Thymus (tissue), 11 donors: ENCODE measurements around the gene CTNND2. TPM values are rescaled to one million over a fixed set of nuclear protein-coding genes. Genes with fewer than 3 reads are reported as not detected.

Source experiments
- DNase-seq, 9 donors: peaks; one replicate each; pipeline ENCODE4 v3.0.0-alpha.2; 2013; ENCODE audit warnings: low spot score in 9 of 9, low read depth in 6 of 9, missing footprints in 1 of 9
- H3K27ac ChIP-seq, 2 donors: one replicate each; pipeline ENCODE4 v1.5.1; 2013; ENCODE audit warnings: control low read depth in 1 of 2, low read depth in 1 of 2, low read length in 1 of 2, mild to moderate bottlenecking in 1 of 2, moderate library complexity in 1 of 2
- H3K27me3 ChIP-seq, 2 donors: one replicate each; pipeline ENCODE4 v1.5.1; 2013; ENCODE audit warnings: low read length in 1 of 2; ENCODE audit not compliant: control insufficient read depth in 2 of 2, insufficient read depth in 1 of 2
- H3K36me3 ChIP-seq, 2 donors: one replicate each; pipeline ENCODE4 v1.5.1; 2013; ENCODE audit warnings: low read length in 1 of 2, mild to moderate bottlenecking in 1 of 2, moderate library complexity in 1 of 2; ENCODE audit not compliant: control insufficient read depth in 2 of 2, insufficient read depth in 2 of 2
- H3K4me1 ChIP-seq, 2 donors: one replicate each; pipeline ENCODE4 v1.5.1; 2013; ENCODE audit warnings: low read length in 2 of 2; ENCODE audit not compliant: control insufficient read depth in 2 of 2, insufficient read depth in 2 of 2
- H3K4me3 ChIP-seq, 2 donors: one replicate each; pipeline ENCODE4 v1.5.1; 2013; ENCODE audit warnings: low read length in 2 of 2, control low read depth in 1 of 2, mild to moderate bottlenecking in 1 of 2
- H3K9me3 ChIP-seq, 2 donors: one replicate each; pipeline ENCODE4 v1.5.1; 2013; ENCODE audit warnings: low read length in 1 of 2, mild to moderate bottlenecking in 1 of 2; ENCODE audit not compliant: control insufficient read depth in 2 of 2, insufficient read depth in 1 of 2
- WGBS: extraction: QIAGEN DNeasy Blood & Tissue Kit; methylation state at CpG from one replicate; pipeline ENCODE4 v1.1.7; 2013; 5-methylcytosine and 5-hydroxymethylcytosine counted together
- polyA plus RNA-seq: library from polyadenylated mRNA; stranded (reverse); fragments of 200-250 nt; gene quantifications from one replicate; pipeline ENCODE4 v1.2.3, GENCODE V29; 2013
- total RNA-seq: library from RNA; stranded (reverse); fragments of 120-200 nt; gene quantifications from one replicate; pipeline ENCODE4 v1.2.4, GENCODE V29; 2013
- donor health status: healthy.

CTNND2 gene
- total and polyA plus RNA-seq, 2 donors = 0.41 to 0.42 TPM

DNA sequence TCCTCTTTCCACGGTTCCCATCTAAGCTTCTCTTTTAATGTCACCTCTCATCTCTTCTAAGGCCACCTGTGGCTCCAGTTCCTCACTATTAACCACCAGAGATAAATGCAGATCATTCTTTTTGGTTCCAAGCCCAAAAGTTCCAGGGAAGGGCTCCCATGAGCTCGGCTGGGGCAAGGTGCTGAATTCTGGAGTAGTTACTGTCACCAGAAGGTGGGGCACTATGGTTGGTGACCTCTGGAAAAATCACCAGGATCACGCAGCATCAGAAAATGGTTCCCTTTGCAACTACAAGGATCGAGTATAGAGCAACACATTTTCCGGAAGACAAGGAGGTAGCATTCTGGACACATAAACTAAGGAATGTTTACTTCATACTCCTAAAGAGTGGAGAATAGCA lies 614.5 kb downstream of the CTNND2 start:
- Histone ChIP-seq H3K27me3 (no peaks in the 10 kb centered on the region), H3K4me1 (no peaks in the 10 kb centered on the region), H3K4me3 (no peak overlapping the region), H3K27ac (no peak overlapping the region), H3K9me3 (no peaks in the 10 kb centered on the region), H3K36me3 (no peaks in the 10 kb centered on the region)
- WGBS = 92% methylated on average over 5 of the region's 5 CpGs
- DNase-seq = no peak

- Histone ChIP-seq H3K36me3 (no peaks in the 10 kb centered on the region), H3K27me3 (no peaks in the 10 kb centered on the region), H3K4me1 (no peaks in the 10 kb centered on the region), H3K4me3 (no peak overlapping the region), H3K27ac (no peak overlapping the region), H3K9me3 (no peaks in the 10 kb centered on the region)
- no peak for DNase-seq
- 93% methylated on average over 4 of the region's 4 CpGs for WGBS
Observed at GRCh38 chr5:11289208-11289607, 615.0 kb downstream of the CTNND2 start.

DNA sequence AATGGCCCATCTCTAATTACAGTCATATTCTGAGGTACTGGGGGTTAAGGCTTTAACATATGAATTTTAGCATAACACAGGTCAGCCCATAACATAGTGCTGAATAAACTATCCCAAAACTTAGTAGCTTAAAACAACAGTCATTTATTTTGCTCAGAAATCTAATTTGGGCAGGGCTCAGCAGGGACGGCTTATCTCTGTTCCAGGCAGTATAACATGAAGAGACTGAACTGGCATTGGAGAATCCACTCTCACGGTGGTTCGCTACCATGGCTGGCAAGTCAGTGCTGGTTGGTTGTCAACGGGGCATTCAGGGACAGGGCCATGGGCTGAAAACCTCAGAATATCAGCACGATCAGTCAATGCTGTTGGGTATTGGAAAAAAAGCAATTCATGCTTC lies 622.4 kb downstream of the CTNND2 start:
- WGBS = 97% methylated on average over 5 of the region's 5 CpGs
- H3K27ac ChIP-seq = no peak overlapping the region
- no peaks in the 10 kb centered on the region for H3K27me3 ChIP-seq
- H3K9me3 ChIP-seq = no peaks in the 10 kb centered on the region
- H3K4me1 ChIP-seq = no peaks in the 10 kb centered on the region
- H3K36me3 ChIP-seq = no peaks in the 10 kb centered on the region
- no peak for DNase-seq
- H3K4me3 ChIP-seq = no peak overlapping the region

GRCh38 chr5:11277323-11277722 lies 626.9 kb downstream of the CTNND2 start:
- 94% methylated on average over 4 of the region's 4 CpGs for WGBS
- no peak for DNase-seq
- H3K4me3 ChIP-seq = no peak overlapping the region
- H3K9me3 ChIP-seq = no peaks in the 10 kb centered on the region
- no peaks in the 10 kb centered on the region for H3K27me3 ChIP-seq
- H3K36me3 ChIP-seq = no peaks in the 10 kb centered on the region
- H3K4me1 ChIP-seq = no peaks in the 10 kb centered on the region
- H3K27ac ChIP-seq = no peak overlapping the region

DNA sequence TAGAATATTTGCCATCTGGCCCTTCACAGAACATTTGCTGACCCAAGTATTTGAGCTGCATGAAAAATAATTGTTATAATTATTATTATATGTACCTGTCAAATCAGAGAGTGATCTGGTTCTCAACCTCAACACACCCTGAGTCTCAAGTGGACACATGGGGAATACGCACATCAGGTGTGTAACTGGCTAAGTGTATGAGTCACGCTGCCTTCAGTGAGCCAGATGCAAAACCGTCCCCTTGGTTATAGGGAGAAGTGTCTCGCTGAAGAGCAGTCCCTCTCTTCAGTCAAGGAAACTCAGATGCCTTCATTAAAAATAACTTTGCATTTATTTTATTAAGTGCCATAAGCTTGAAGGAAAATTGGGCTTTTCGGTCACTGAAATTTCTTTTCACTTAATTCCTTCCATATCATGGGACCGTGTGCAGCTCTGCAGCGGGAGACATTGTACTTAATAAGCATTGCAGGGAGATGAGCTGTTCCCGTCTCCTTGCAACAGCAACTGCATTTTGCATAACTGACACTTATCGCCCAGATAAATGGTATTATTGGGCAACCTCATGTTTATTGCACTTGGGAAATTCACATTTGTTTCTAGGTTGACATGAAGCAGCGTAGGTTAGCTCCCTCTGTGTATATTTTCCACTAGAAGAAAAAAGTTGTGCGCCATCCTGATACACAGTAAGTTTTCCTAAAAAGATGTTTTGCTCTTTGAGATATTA lies 630.9 kb downstream of the CTNND2 start:
- WGBS = 97% methylated on average over 11 of the region's 11 CpGs
- Histone ChIP-seq H3K27ac (no peak overlapping the region), H3K27me3 (no peaks in the 10 kb centered on the region), H3K9me3 (no peaks in the 10 kb centered on the region), H3K4me3 (no peak overlapping the region), H3K4me1 (no peaks in the 10 kb centered on the region), H3K36me3 (no peaks in the 10 kb centered on the region)
- DNase-seq = no peak

- H3K9me3 ChIP-seq = no peaks in the 10 kb centered on the region
- no peak for DNase-seq
- H3K4me1 ChIP-seq = no peaks in the 10 kb centered on the region
- no peak overlapping the region for H3K4me3 ChIP-seq
- WGBS = 95% methylated on average over 3 of the region's 3 CpGs
- no peak overlapping the region for H3K27ac ChIP-seq
- no peaks in the 10 kb centered on the region for H3K36me3 ChIP-seq
- H3K27me3 ChIP-seq = no peaks in the 10 kb centered on the region
Observed at GRCh38 chr5:11269515-11269914, 634.7 kb downstream of the CTNND2 start.

DNA sequence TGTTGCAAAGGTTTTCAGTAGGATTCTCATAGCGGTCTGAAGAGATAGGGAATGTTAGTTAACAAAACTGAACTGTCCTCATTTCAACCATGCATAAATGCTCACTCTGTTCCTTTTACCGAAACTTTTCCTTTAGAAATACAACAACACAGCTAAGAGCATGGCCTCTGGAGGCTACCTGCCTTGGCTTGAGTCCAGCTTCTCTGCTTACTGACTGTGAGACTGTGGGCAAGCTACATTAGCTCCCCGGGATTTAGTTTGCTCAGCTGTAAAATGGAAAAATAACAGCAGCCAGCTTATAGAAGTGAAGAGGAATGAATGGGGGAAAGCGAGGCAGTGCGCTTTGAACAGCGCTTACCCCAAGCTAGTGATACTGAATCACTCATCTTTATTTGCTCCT lies 635.4 kb downstream of the CTNND2 start:
- Histone ChIP-seq H3K36me3 (no peaks in the 10 kb centered on the region), H3K4me1 (no peaks in the 10 kb centered on the region), H3K27ac (no peak overlapping the region), H3K27me3 (no peaks in the 10 kb centered on the region), H3K4me3 (no peak overlapping the region), H3K9me3 (no peaks in the 10 kb centered on the region)
- no peak for DNase-seq
- 93% methylated on average over 6 of the region's 6 CpGs for WGBS

DNA sequence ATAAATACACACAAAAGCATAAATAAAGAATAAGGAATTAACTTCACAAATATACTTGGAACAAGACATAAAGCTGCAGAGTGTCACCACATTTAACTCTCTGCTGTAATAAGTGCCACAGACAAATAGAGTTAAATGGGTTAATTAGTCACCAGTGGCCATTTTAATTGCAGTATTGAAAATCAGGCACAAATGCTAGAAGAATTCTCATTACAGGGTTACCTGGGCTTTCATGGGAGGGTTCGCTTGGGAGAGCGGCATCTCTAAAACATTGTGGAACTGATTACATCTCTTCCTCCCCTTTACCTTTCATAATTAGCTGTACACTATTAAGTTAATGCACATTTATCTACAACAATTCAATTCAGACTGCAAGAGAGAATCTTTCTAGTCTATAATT lies 637.9 kb downstream of the CTNND2 start:
- 96% methylated on average over 2 of the region's 2 CpGs for WGBS
- no peaks in the 10 kb centered on the region for H3K27me3 ChIP-seq
- no peaks in the 10 kb centered on the region for H3K4me1 ChIP-seq
- no peak overlapping the region for H3K27ac ChIP-seq
- no peak for DNase-seq
- no peaks in the 10 kb centered on the region for H3K9me3 ChIP-seq
- no peak overlapping the region for H3K4me3 ChIP-seq
- H3K36me3 ChIP-seq = no peaks in the 10 kb centered on the region

DNA sequence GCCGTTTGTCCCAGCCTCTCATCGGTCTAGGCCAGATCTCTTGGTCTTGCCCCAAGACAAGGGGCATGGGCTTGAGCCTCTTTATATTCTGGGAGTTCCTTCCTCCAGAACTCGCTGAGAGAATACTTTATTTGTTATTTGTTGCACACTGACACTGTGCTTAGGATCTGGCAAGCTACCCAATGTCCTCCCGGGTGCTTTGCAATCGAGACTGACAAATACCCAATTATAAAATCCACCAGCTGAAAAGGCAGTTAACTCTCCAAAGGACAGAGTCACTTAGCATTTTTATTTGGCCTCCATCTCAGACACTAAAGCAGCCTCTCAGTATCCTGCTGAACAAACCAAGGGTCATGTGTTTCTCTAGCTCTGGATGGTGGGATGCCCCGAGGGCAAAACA lies 643.0 kb downstream of the CTNND2 start:
- 85% methylated on average over 6 of the region's 6 CpGs for WGBS

More for the DNA sequence above, 643.0 kb downstream of the CTNND2 start:
- Histone ChIP-seq H3K27ac (no peak overlapping the region), H3K4me3 (no peak overlapping the region), H3K9me3 (no peaks in the 10 kb centered on the region), H3K27me3 (no peaks in the 10 kb centered on the region), H3K36me3 (no peaks in the 10 kb centered on the region), H3K4me1 (no peaks in the 10 kb centered on the region)
- no peak for DNase-seq
